Keratinocyte (primary cell): ENCODE measurements around the gene TNC. TPM values are rescaled to one million over a fixed set of nuclear protein-coding genes. Genes with fewer than 3 reads are reported as not detected.

Experiments
- DNase-seq: peaks from one replicate; pipeline ENCODE4 v3.0.0-alpha.2; 2011; ENCODE audit warnings: low read depth, missing footprints, low spot score
- FAIRE-seq: peaks from 2 replicates; lab custom pipeline; 2011; peaks lifted over from hg19 to GRCh38; lab: Jason Lieb, UNC
- H2AFZ ChIP-seq: 2 replicates; pipeline ENCODE4 v1.6.0; 2012; ENCODE audit warnings: low read length, control low read depth, inconsistent platforms; ENCODE audit not compliant: control insufficient read depth
- H3K27ac ChIP-seq: 2 replicates; pipeline ENCODE4 v1.5.1; 2011; ENCODE audit warnings: low read length; ENCODE audit not compliant: control insufficient read depth, insufficient read depth
- H3K27me3 ChIP-seq: 3 replicates; pipeline ENCODE4 v1.6.0; 2011; ENCODE audit warnings: low read length; ENCODE audit not compliant: control insufficient read depth, insufficient read depth; ENCODE audit errors: extremely low read depth
- H3K36me3 ChIP-seq, 2 experiments: 2 replicates in 1 of 2; 3 replicates in 1 of 2; pipeline ENCODE4 v1.5.1; 2011; ENCODE audit warnings: low read length in 2 of 2, mild to moderate bottlenecking in 1 of 2; ENCODE audit not compliant: control insufficient read depth in 2 of 2, insufficient read depth in 2 of 2; ENCODE audit errors: extremely low read depth in 1 of 2
- H3K4me1 ChIP-seq: 3 replicates; pipeline ENCODE4 v1.5.1; 2011; ENCODE audit warnings: low read length; ENCODE audit not compliant: control insufficient read depth, insufficient read depth; ENCODE audit errors: extremely low read depth
- H3K4me2 ChIP-seq: 3 replicates; pipeline ENCODE4 v1.6.0; 2011; ENCODE audit warnings: low read depth, low read length; ENCODE audit not compliant: control insufficient read depth, insufficient read depth; ENCODE audit errors: extremely low read depth
- H3K4me3 ChIP-seq, 3 experiments: fragments of 200-600 bp in 1 of 3; sonication (generic) in 1 of 3; 2 replicates in 2 of 3; 3 replicates in 1 of 3; pipeline ENCODE4 v1.5.1; 2011 to 2016; ENCODE audit warnings: low read length in 3 of 3, mild to moderate bottlenecking in 3 of 3, control low read depth in 2 of 3, inconsistent platforms in 1 of 3, low read depth in 1 of 3, mixed read lengths in 1 of 3, mixed run types in 1 of 3, moderate library complexity in 1 of 3; ENCODE audit not compliant: control insufficient read depth in 2 of 3, insufficient read depth in 2 of 3; ENCODE audit errors: extremely low read depth in 1 of 3
- H3K79me2 ChIP-seq: 2 replicates; pipeline ENCODE4 v1.6.0; 2012; ENCODE audit warnings: low read length; ENCODE audit not compliant: control insufficient read depth, insufficient read depth
- H3K9ac ChIP-seq: 3 replicates; pipeline ENCODE4 v1.6.0; 2011; ENCODE audit warnings: low read length; ENCODE audit not compliant: control insufficient read depth, insufficient read depth; ENCODE audit errors: extremely low read depth
- H3K9me1 ChIP-seq: 3 replicates; pipeline ENCODE4 v1.6.0; 2011; ENCODE audit warnings: low read length; ENCODE audit not compliant: control insufficient read depth, insufficient read depth; ENCODE audit errors: extremely low read depth
- H3K9me3 ChIP-seq: 2 replicates; pipeline ENCODE4 v1.5.1; 2012; ENCODE audit warnings: low read depth, low read length; ENCODE audit not compliant: control insufficient read depth
- H4K20me1 ChIP-seq: 3 replicates; pipeline ENCODE4 v1.6.0; 2011; ENCODE audit warnings: low read length; ENCODE audit not compliant: control insufficient read depth, insufficient read depth; ENCODE audit errors: extremely low read depth
- EZH2 ChIP-seq: IDR thresholded peaks from one replicate; pipeline ENCODE4 v1.6.1; 2012; ENCODE audit warnings: inconsistent platforms, mild to moderate bottlenecking, low read length, moderate library complexity
- dilution Hi-C: fragments of 300-500 bp; cut with MboI; formaldehyde crosslinking; loops from one replicate; pipeline ENCODE4 v1.7.0; 2020; ENCODE audit warnings: low sequenced_read_pairs; ENCODE audit not compliant: extremely low pct_ligation_motif_present
- polyA plus RNA-seq, 5 experiments: library from polyadenylated mRNA; depleted of rRNA in 3 of 5; stranded (reverse) in 3 of 5; stranded (forward) in 1 of 5; unstranded in 1 of 5; fragments of >200 nt; gene quantifications; 1 replicate in 1 of 5; 2 replicates in 3 of 5; 3 replicates in 1 of 5; pipeline versions ENCODE4 v1.2.1 to v1.2.3, GENCODE V29; 2011 to 2012; ENCODE audit warnings: missing spikeins in 2 of 5, low read depth in 1 of 5, low replicate concordance in 1 of 5
- TF ChIP-seq, protein P1 (sequence below), 3 experiments: IDR thresholded peaks in 1 of 3; conservative IDR thresholded peaks in 1 of 3; optimal IDR thresholded peaks in 1 of 3; 2 replicates in 2 of 3; 3 replicates in 1 of 3; pipeline versions ENCODE3 to v1.5.1; 2011; ENCODE audit warnings: low read length in 3 of 3, mild to moderate bottlenecking in 3 of 3, moderate library complexity in 2 of 3, control low read depth in 1 of 3, inconsistent platforms in 1 of 3; ENCODE audit not compliant: insufficient read depth in 2 of 3; ENCODE audit errors: extremely low read depth in 1 of 3

The TNC gene
- polyA plus RNA-seq, 1 donor (not counting 4 experiments of a cell fraction or from before 2014, with no cell fraction given), result 58.7 TPM

- Histone ChIP-seq H3K4me3 (no peak overlapping the region), H3K9me3 (no peaks in the 10 kb centered on the region), H3K4me1 (no peaks in the 10 kb centered on the region), H3K36me3 (peaks cover 0 to 23% of the 10 kb centered on the region in 2 experiments), H4K20me1 (no peaks in the 10 kb centered on the region), H2AFZ (no peak overlapping the region), H3K79me2 (no peaks in the 10 kb centered on the region), H3K27ac (no peak overlapping the region), H3K27me3 (no peaks in the 10 kb centered on the region), H3K9ac (no peak overlapping the region), H3K4me2 (no peak overlapping the region), H3K9me1 (no peaks in the 10 kb centered on the region)
- dilution Hi-C loops, result no loop called here
- TF ChIP-seq, protein P1, sequence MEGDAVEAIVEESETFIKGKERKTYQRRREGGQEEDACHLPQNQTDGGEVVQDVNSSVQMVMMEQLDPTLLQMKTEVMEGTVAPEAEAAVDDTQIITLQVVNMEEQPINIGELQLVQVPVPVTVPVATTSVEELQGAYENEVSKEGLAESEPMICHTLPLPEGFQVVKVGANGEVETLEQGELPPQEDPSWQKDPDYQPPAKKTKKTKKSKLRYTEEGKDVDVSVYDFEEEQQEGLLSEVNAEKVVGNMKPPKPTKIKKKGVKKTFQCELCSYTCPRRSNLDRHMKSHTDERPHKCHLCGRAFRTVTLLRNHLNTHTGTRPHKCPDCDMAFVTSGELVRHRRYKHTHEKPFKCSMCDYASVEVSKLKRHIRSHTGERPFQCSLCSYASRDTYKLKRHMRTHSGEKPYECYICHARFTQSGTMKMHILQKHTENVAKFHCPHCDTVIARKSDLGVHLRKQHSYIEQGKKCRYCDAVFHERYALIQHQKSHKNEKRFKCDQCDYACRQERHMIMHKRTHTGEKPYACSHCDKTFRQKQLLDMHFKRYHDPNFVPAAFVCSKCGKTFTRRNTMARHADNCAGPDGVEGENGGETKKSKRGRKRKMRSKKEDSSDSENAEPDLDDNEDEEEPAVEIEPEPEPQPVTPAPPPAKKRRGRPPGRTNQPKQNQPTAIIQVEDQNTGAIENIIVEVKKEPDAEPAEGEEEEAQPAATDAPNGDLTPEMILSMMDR (optimal IDR thresholded peaks at IDR 0.05 in 1 of 3, IDR thresholded peaks at IDR 0.05 in 1 of 3, conservative IDR thresholded peaks at IDR 0.05 in 1 of 3; ENCODE audit: extremely low read depth in 1 of 3, insufficient read depth in 2 of 3, low read length in 3 of 3), result no peak
- TF ChIP-seq EZH2, result no peak
- FAIRE-seq (no peak), DNase-seq (no peak)
These were observed 38.8 kb downstream of the TNC start for GRCh38 chr9:115079156-115079555.

GRCh38 chr9:115073456-115073855 is 44.5 kb downstream of the TNC start:
- no peaks in the 10 kb centered on the region for H3K79me2 ChIP-seq
- peaks cover 0 to 16% of the 10 kb centered on the region in 2 experiments for H3K36me3 ChIP-seq
- H4K20me1 ChIP-seq, result no peaks in the 10 kb centered on the region
- dilution Hi-C loops, result no loop called here
- H3K27me3 ChIP-seq, result no peaks in the 10 kb centered on the region
- TF ChIP-seq EZH2, result no peak
- TF ChIP-seq, protein P1 (optimal IDR thresholded peaks at IDR 0.05 in 1 of 3, IDR thresholded peaks at IDR 0.05 in 1 of 3, conservative IDR thresholded peaks at IDR 0.05 in 1 of 3; ENCODE audit: extremely low read depth in 1 of 3, insufficient read depth in 2 of 3, low read length in 3 of 3), result no peak
- DNase-seq (no peak), FAIRE-seq (peak; percentile 23)
- no peak overlapping the region for H3K27ac ChIP-seq
- H3K4me1 ChIP-seq, result no peaks in the 10 kb centered on the region
- H3K9ac ChIP-seq, result no peak overlapping the region
- H3K9me1 ChIP-seq, result no peaks in the 10 kb centered on the region
- no peak overlapping the region for H3K4me2 ChIP-seq
- no peak overlapping the region for H2AFZ ChIP-seq
- no peaks in the 10 kb centered on the region for H3K9me3 ChIP-seq
- no peak overlapping the region for H3K4me3 ChIP-seq
